SKM-1 (cell line): ENCODE measurements around the gene PIGQ.

ENCODE experiments used
- DNase-seq: peaks from one replicate; lab custom pipeline; 2025; ENCODE audit not compliant: unreplicated experiment; lab: John Stamatoyannopoulos, UW

The PIGQ gene

GRCh38 chr16:533391-534123 is 36.2 kb upstream of the PIGQ start:
- no peak for DNase-seq

GRCh38 chr16:534135-534534 is 35.6 kb upstream of the PIGQ start:
- no peak for DNase-seq

DNA sequence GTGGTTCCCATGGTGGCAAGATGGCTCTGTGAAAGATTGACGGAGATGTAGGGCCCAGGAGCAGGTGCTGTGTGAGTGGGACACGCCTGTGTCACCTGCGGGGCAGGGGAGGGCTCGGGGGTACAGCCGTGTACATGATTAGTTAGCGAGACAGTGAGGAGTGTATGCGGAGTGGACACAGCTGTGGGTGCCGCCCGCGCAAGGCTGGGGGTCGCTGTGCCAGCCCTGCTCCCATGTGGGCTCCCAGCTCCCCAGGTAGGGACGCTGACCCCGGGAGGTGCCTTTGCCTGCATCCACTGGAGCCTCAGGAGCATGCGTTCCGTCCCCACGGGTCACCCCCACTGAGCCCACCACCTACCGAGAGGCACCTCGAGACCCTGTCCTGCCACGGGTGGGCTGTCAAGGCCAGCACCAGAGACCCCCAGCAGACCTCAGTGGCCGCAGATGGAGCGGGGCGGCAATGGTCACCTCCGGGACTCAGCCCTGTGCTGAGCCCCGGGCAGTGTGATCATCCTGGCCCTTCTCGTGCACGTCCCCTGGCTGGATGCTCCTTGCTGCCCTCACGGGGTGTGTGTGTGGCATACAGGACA is 34.8 kb upstream of the PIGQ start:
- no peak for DNase-seq

DNA sequence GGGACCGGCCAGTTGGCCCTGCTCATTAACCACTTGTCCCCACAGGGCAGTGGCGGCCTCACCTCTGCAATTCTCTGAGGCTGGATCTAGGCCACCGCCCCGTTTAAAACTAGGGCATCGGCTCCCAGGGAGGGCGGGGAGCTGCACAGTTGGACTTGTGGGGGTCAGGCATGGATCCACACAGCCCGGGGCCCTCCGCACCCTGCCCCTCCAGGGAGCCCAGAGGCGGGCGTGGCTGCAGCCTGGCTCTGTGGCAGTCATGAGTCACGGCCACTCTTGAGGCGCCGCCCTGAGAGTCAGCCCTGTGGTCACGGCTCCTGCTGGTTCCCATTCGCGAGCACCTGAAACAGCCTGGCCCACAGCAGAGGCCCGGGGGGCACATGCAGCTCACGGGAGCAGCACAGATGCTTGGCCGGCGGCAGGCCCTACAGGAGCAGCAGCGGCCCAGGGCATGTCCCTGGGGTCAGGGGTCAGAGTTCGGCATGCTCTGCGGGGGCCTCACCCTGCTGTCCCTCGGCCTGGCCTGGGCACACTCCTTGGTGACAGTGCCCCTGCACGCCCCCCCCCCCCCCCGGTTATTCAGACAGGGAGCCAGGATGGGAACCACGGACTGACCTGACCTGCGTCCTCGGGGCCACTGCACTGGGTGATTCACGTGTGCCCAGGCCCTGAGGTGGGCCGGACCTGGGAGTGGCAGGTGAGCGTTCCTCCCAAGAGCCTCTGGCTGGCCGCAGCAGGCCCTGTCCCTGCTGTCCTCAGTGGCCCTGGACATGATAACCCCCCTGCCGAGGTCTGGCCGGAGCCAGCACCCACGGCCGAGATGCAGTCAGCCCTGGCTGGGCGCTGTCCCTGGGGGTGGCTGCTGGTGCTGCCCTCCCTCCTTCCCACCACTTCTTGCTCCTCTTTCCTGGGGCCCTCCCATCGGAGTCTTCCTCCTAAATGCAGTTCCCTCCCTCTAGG is 34.0 kb upstream of the PIGQ start:
- no peak for DNase-seq

GRCh38 chr16:536746-537145 is 33.0 kb upstream of the PIGQ start:
- DNase-seq: no peak

DNA sequence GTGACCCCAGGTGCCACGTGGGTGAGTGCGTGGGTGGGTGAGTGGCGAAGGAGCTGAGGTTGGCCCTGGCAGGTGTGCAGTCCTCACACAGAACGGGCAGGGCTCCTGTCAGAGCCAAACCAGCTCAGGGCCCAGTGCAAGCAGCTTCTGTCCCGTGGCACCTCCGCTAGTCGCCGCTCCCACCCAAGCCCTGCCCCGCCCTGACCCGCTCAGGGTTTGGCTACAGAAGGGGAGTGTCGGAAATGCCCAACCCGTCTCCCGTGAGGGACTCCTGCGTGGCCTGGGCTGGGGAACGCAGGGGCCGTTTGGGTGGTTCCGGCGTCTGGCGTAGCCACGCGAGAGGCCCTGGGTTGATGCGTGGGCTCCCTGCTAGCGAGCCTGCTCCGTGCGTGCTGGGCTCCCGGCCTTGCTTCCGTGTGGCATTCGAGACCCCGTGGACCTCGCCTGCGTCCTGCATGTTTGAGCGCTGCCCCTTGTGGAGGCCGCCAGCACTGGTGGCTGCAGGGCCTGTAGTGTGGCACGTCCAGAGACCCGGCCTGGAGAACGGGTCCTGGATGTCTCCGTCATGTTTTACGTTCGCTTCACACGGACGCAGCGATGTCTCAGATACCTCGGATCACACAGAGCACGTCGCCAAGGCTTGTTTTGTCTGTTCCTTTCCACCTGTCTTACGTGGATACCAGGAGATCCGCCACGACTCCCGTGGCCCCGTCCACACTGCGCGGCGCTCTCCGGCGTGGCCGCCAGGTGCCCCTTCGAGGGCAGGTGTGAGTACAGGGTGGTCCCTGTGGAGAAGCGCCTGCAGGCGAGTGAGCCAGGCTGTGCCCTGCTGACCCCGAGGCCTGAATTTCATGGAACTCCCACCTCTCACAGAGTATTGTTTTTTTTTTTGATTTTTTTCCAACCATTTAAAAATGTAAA is 32.1 kb upstream of the PIGQ start:
- no peak for DNase-seq

DNA sequence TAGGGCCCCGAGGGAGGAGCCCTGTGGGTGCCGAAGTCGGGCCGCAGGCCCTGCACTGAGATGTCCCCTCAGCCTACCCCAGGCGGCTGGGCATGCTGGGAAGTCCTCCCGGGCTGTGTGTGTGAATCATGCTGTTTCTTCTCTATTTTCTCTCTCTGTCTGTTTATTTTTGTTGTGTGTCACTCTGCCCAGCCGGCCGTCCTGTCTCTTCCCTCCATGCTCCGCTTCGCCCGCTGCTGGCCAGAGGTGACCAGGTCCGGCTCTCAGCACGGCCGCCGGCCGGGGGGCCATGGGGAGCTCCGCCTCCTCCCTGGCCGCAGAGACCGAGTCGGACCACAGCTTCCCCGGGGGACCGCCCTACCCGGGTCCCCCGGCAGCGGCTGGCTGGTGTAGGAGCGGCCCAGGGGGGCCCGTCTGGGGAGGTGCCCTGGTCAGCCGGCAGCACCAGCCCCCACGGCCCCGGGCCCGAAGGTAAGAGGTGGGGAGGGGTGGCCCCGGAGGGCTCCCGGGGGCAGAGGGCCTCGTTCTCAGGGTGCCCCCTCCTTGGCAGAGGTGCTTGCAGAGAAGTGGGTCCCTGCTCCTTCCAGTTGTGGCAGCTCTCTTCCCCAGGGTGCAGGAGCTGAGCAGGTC is 29.8 kb upstream of the PIGQ start:
- DNase-seq: no peak

- DNase-seq: no peak
These were observed 29.0 kb upstream of the PIGQ start for GRCh38 chr16:540645-541340.

GRCh38 chr16:543301-544164 is 26.2 kb upstream of the PIGQ start:
- DNase-seq: no peak

GRCh38 chr16:544517-544916 is 25.3 kb upstream of the PIGQ start:
- no peak for DNase-seq

DNA sequence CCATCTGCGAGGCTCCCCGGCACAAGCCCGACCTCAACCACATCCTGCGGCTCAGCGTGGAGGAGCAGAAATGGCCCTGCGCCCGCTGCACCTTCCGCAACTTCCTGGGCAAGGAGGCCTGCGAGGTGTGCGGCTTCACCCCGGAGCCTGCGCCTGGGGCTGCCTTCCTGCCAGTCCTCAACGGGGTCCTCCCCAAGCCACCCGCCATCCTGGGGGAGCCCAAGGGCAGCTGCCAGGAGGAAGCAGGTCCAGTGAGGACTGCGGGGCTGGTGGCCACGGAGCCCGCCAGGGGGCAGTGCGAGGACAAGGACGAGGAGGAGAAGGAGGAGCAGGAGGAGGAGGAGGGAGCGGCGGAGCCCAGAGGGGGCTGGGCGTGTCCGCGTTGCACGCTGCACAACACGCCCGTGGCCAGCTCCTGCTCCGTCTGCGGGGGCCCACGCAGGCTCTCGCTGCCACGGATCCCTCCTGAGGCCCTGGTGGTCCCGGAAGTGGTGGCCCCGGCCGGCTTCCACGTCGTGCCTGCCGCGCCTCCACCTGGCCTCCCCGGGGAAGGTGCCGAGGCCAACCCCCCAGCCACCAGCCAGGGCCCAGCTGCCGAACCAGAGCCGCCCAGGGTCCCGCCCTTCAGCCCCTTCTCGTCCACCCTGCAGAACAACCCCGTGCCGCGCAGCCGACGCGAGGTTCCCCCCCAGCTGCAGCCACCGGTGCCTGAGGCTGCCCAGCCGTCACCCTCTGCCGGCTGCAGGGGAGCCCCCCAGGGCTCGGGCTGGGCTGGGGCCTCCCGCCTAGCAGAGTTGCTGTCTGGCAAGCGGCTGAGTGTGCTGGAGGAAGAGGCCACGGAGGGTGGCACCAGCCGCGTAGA is 22.6 kb upstream of the PIGQ start:
- no peak for DNase-seq

GRCh38 chr16:548586-548985 is 21.2 kb upstream of the PIGQ start:
- no peak for DNase-seq

DNA sequence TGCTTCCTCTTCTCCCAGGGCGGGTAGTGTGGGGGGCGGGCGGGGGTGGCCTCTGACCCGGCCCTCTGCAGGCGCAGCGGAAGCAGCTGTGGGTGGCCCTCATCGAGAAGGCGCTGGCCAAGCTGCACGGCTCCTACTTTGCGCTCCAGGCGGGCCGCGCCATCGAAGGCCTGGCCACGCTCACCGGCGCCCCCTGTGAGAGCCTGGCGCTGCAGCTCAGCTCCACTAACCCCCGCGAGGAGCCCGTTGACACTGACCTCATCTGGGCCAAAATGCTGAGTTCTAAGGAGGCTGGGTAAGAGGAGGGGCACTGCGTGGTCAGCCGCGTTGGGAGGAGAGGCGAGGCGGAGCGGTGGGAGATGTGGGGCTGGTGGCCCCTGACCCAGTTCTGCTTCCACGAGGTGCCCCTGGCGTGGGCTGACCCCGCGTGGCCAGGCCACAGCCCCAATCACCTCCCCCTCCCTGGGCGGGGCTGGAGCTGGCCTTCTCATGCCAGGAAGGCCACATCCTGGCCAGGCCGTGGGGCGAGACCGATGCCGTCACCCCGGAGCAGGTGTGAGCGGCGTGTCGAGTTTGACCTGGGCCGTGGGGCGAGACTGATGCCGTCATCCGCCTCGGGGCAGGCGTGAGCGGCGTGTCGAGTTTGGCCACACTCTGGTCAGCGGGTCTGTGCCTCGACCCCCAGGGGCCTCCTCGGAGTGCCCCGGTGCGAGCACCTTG is 20.1 kb upstream of the PIGQ start:
- DNase-seq: no peak

GRCh38 chr16:551210-551609 is 18.6 kb upstream of the PIGQ start:
- DNase-seq: no peak

DNA sequence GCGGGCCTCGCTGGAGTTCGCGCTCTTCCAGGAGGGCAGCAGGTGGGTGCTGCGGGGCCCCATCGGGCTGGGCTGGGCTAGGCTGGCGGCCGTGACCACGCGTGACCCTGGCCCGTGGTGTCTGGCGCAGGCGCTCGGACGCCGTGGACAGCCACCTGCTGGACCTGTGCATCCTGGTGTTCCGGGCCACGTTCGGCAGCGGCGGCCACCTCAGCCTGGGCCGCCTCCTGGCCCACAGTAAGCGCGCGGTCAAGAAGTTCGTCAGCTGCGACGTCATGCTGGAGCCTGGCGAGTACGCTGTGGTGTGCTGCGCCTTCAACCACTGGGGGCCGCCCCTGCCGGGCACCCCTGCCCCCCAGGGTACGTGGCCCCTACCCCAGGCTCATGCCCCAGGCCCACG is 17.6 kb upstream of the PIGQ start:
- DNase-seq: no peak

GRCh38 chr16:553601-554296 is 16.0 kb upstream of the PIGQ start:
- DNase-seq: no peak

- DNase-seq: no peak
These were observed 15.5 kb upstream of the PIGQ start for GRCh38 chr16:554297-554621.
